GM23338 (cell line): ENCODE results near the gene NINJ1.

Experiments used
- CREB1 ChIP-seq: fragments of 250-450 bp; sonication (Bioruptor Pico); IDR thresholded peaks from 2 replicates; pipeline ENCODE4 v1.5.0; 2020; ENCODE audit warnings: low read depth, mild to moderate bottlenecking, moderate library complexity
- ETS1 ChIP-seq: IDR thresholded peaks from 2 replicates; pipeline ENCODE4 v1.6.1; 2016; ENCODE audit warnings: antibody characterized with exemption
- EZH2 ChIP-seq: fragments of 200-600 bp; sonication (generic); IDR thresholded peaks from one replicate; pipeline ENCODE4 v1.8.0; 2017; ENCODE audit warnings: antibody characterized with exemption, mild to moderate bottlenecking, low read depth; ENCODE audit not compliant: unreplicated experiment
- EZH2phosphoT487 ChIP-seq: fragments of 200-600 bp; sonication (generic); IDR thresholded peaks from one replicate; pipeline ENCODE4 v1.8.1; 2018; ENCODE audit warnings: antibody characterized with exemption; ENCODE audit not compliant: unreplicated experiment
- POLR2AphosphoS5 ChIP-seq: IDR thresholded peaks from 2 replicates; pipeline ENCODE4 v1.6.1; 2016; ENCODE audit warnings: antibody characterized with exemption, low read depth
- ZNF462 ChIP-seq: fragments of 250-450 bp; sonication (Bioruptor Pico); IDR thresholded peaks from 2 replicates; pipeline ENCODE4 v1.5.0; 2020; ENCODE audit warnings: mild to moderate bottlenecking, moderate library complexity
- TF ChIP-seq, protein P1 (sequence below), 2 experiments: fragments of 200-600 bp in 1 of 2; sonication (generic) in 1 of 2; conservative IDR thresholded peaks; 2 replicates each; pipeline versions ENCODE4 v1.5.1 to v1.6.1; 2016 to 2017; ENCODE audit warnings: antibody characterized with exemption in 2 of 2, low read depth in 2 of 2, mild to moderate bottlenecking in 2 of 2, moderate library complexity in 1 of 2
- TF ChIP-seq, protein P2 (sequence below): IDR thresholded peaks from one replicate; pipeline ENCODE4 v1.6.1; 2018; ENCODE audit warnings: antibody characterized with exemption; ENCODE audit not compliant: unreplicated experiment

- TF ChIP-seq ZNF462 (CRISPR knock-in tag) (no peak), POLR2AphosphoS5 (no peak), EZH2phosphoT487 (no peak), CREB1 (CRISPR knock-in tag) (no peak), EZH2 (no peak), ETS1 (no peak)
- TF ChIP-seq, protein P1, sequence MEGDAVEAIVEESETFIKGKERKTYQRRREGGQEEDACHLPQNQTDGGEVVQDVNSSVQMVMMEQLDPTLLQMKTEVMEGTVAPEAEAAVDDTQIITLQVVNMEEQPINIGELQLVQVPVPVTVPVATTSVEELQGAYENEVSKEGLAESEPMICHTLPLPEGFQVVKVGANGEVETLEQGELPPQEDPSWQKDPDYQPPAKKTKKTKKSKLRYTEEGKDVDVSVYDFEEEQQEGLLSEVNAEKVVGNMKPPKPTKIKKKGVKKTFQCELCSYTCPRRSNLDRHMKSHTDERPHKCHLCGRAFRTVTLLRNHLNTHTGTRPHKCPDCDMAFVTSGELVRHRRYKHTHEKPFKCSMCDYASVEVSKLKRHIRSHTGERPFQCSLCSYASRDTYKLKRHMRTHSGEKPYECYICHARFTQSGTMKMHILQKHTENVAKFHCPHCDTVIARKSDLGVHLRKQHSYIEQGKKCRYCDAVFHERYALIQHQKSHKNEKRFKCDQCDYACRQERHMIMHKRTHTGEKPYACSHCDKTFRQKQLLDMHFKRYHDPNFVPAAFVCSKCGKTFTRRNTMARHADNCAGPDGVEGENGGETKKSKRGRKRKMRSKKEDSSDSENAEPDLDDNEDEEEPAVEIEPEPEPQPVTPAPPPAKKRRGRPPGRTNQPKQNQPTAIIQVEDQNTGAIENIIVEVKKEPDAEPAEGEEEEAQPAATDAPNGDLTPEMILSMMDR (conservative IDR thresholded peaks at IDR 0.05; ENCODE audit: low read depth in 2 of 2) = no peak
- TF ChIP-seq, protein P2, sequence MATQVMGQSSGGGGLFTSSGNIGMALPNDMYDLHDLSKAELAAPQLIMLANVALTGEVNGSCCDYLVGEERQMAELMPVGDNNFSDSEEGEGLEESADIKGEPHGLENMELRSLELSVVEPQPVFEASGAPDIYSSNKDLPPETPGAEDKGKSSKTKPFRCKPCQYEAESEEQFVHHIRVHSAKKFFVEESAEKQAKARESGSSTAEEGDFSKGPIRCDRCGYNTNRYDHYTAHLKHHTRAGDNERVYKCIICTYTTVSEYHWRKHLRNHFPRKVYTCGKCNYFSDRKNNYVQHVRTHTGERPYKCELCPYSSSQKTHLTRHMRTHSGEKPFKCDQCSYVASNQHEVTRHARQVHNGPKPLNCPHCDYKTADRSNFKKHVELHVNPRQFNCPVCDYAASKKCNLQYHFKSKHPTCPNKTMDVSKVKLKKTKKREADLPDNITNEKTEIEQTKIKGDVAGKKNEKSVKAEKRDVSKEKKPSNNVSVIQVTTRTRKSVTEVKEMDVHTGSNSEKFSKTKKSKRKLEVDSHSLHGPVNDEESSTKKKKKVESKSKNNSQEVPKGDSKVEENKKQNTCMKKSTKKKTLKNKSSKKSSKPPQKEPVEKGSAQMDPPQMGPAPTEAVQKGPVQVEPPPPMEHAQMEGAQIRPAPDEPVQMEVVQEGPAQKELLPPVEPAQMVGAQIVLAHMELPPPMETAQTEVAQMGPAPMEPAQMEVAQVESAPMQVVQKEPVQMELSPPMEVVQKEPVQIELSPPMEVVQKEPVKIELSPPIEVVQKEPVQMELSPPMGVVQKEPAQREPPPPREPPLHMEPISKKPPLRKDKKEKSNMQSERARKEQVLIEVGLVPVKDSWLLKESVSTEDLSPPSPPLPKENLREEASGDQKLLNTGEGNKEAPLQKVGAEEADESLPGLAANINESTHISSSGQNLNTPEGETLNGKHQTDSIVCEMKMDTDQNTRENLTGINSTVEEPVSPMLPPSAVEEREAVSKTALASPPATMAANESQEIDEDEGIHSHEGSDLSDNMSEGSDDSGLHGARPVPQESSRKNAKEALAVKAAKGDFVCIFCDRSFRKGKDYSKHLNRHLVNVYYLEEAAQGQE = no peak
These were observed 47.4 kb downstream of the NINJ1 start for GRCh38 chr9:93086447-93087224.
